Stomach smooth muscle (tissue), 2 donors: ENCODE results near the gene GPC1.

Experiments used
- H3K27ac ChIP-seq: one replicate; pipeline ENCODE4 v1.7.0; 2013; ENCODE audit warnings: mild to moderate bottlenecking, low read length, inconsistent platforms
- H3K27me3 ChIP-seq, 2 donors: one replicate each; pipeline ENCODE4 v1.7.0; 2013; ENCODE audit warnings: low read length in 2 of 2; ENCODE audit not compliant: insufficient read depth in 2 of 2, control insufficient read depth in 1 of 2
- H3K36me3 ChIP-seq, 2 donors: one replicate each; pipeline ENCODE4 v1.7.0; 2013; ENCODE audit warnings: low read length in 2 of 2; ENCODE audit not compliant: control insufficient read depth in 2 of 2, insufficient read depth in 2 of 2
- H3K4me1 ChIP-seq: one replicate; pipeline ENCODE4 v1.7.0; 2013; ENCODE audit warnings: low read length; ENCODE audit not compliant: control insufficient read depth, insufficient read depth
- H3K4me3 ChIP-seq, 2 donors: one replicate each; pipeline ENCODE4 v1.7.0; 2013; ENCODE audit warnings: low read length in 2 of 2
- H3K9ac ChIP-seq, 2 donors: one replicate each; pipeline ENCODE4 v1.7.0; 2013; ENCODE audit warnings: low read length in 2 of 2, mild to moderate bottlenecking in 1 of 2
- H3K9me3 ChIP-seq, 2 donors: one replicate each; pipeline ENCODE4 v1.7.0; 2013; ENCODE audit warnings: low read length in 2 of 2; ENCODE audit not compliant: control insufficient read depth in 2 of 2
- donor health status: healthy.
- donor health status: Pancreatic carcinoma.

The GPC1 gene

GRCh38 chr2:240427729-240428128 lies 7.7 kb upstream of the GPC1 start:
- H3K27me3 ChIP-seq: peaks cover 0 to 2% of the 10 kb centered on the region in 2 donors
- no peak overlapping the region for H3K27ac ChIP-seq
- no peak overlapping the region for H3K9ac ChIP-seq
- no peak overlapping the region for H3K4me3 ChIP-seq
- H3K36me3 ChIP-seq: no peaks in the 10 kb centered on the region
- no peaks in the 10 kb centered on the region for H3K4me1 ChIP-seq
- H3K9me3 ChIP-seq: no peaks in the 10 kb centered on the region

- no peaks in the 10 kb centered on the region for H3K36me3 ChIP-seq
- no peak overlapping the region for H3K27ac ChIP-seq
- H3K4me1 ChIP-seq: no peaks in the 10 kb centered on the region
- no peak overlapping the region for H3K9ac ChIP-seq
- H3K4me3 ChIP-seq: no peak overlapping the region
- H3K9me3 ChIP-seq: no peaks in the 10 kb centered on the region
- peaks cover 0 to 2% of the 10 kb centered on the region in 2 donors for H3K27me3 ChIP-seq
Observed at GRCh38 chr2:240428245-240428644, 7.2 kb upstream of the GPC1 start.

- no peak overlapping the region for H3K9ac ChIP-seq
- H3K27me3 ChIP-seq: peaks cover 0 to 2% of the 10 kb centered on the region in 2 donors
- H3K4me1 ChIP-seq: peaks cover 5% of the 10 kb centered on the region
- no peak overlapping the region for H3K27ac ChIP-seq
- H3K36me3 ChIP-seq: no peaks in the 10 kb centered on the region
- no peaks in the 10 kb centered on the region for H3K9me3 ChIP-seq
- H3K4me3 ChIP-seq: no peak overlapping the region
Observed at GRCh38 chr2:240429341-240429871, 6.1 kb upstream of the GPC1 start.

DNA sequence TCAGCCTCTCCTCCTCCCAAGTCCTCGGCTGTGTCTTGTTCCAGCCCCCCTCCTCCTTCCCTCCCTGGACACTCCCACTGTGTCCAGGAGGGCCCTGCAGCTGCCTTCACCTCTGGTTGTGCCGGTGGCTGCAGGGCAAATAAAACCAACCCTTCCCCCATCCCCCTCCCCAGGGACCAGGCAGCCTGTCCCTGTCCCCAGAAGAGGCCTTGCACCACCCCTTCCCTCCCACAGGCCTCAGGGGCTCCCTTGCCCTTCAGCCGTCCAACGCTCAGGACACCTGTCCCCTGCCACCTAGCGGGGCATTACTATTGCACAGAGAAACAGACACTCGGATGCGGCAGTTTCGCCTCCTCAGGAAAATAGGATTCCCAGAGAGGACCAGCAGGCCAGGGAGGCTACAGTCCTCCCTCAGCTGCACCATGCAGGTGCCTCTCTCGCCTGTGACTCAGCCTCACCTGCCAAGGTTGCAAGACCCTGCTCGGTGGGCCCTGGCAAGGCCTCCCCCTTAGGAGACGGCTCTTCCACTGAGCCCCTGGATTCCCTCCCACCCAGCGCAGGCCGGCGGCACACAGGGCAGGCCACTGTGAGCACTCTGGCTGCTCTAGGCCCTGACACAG lies 5.5 kb upstream of the GPC1 start:
- Histone ChIP-seq H3K9me3 (no peaks in the 10 kb centered on the region), H3K9ac (no peak overlapping the region), H3K36me3 (no peaks in the 10 kb centered on the region), H3K27me3 (peaks cover 0 to 2% of the 10 kb centered on the region in 2 donors), H3K4me3 (no peak overlapping the region), H3K27ac (no peak overlapping the region), H3K4me1 (peaks cover 11% of the 10 kb centered on the region)

DNA sequence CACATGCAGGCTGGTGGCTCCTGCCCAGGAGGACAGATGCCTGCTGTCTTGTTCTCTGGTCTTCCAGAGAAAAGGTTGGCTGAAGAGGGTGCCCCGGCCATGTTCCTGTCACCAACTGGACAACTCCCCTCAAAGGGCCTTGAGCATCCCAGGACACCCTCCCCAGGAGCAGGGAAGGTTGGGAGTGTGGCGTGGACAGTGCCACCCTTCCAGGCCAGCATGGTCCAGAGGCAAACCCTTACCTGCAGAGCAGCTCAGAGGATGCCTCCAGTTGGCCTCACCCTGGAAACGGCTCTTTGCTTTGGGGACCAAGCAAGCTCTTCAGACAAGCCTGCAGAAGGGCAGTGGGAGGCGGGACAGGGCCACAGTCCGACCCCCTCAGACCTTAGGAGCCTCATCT lies 4.9 kb upstream of the GPC1 start:
- peaks cover 11% of the 10 kb centered on the region for H3K4me1 ChIP-seq
- H3K27me3 ChIP-seq: peaks cover 0 to 2% of the 10 kb centered on the region in 2 donors
- H3K4me3 ChIP-seq: no peak overlapping the region
- H3K36me3 ChIP-seq: no peaks in the 10 kb centered on the region
- no peak overlapping the region for H3K9ac ChIP-seq
- no peaks in the 10 kb centered on the region for H3K9me3 ChIP-seq
- no peak overlapping the region for H3K27ac ChIP-seq

DNA sequence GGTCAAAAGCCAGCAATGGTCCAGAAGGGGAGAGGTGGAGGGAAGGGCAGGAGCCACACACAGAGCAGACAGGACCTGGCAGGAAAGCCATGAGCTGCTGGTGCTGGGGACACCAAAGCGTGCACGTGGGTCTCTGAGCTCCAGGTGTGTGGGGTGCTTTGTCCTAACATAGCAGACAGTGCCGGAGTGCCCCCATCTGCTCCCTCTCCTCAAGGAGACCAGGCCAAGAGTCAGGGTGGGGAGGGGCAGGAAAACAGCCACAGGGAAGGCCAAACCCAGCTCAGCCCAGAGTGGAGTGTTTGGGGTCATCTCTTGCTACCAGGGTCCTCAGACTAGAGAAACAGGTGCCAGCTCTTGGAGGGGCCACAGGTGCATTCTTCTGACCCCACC lies 4.2 kb upstream of the GPC1 start:
- Histone ChIP-seq H3K27me3 (peaks cover 0 to 2% of the 10 kb centered on the region in 2 donors), H3K36me3 (no peaks in the 10 kb centered on the region), H3K4me3 (no peak overlapping the region), H3K4me1 (peaks cover 12% of the 10 kb centered on the region), H3K9ac (no peak overlapping the region), H3K9me3 (no peaks in the 10 kb centered on the region), H3K27ac (no peak overlapping the region)

- Histone ChIP-seq H3K27me3 (peaks cover 0 to 2% of the 10 kb centered on the region in 2 donors), H3K4me3 (no peak overlapping the region), H3K9ac (no peak overlapping the region), H3K27ac (no peak overlapping the region), H3K9me3 (no peaks in the 10 kb centered on the region), H3K36me3 (no peaks in the 10 kb centered on the region), H3K4me1 (peaks cover 18% of the 10 kb centered on the region)
Observed at GRCh38 chr2:240431661-240432424, 3.6 kb upstream of the GPC1 start.

GRCh38 chr2:240432430-240432819 lies 3.0 kb upstream of the GPC1 start:
- no peak overlapping the region for H3K4me3 ChIP-seq
- H3K27me3 ChIP-seq: peaks cover 0 to 2% of the 10 kb centered on the region in 2 donors
- H3K4me1 ChIP-seq: peaks cover 24% of the 10 kb centered on the region
- H3K36me3 ChIP-seq: no peaks in the 10 kb centered on the region
- no peak overlapping the region for H3K9ac ChIP-seq
- H3K27ac ChIP-seq: no peak overlapping the region
- H3K9me3 ChIP-seq: no peaks in the 10 kb centered on the region

GRCh38 chr2:240432820-240433801 lies 2.4 kb upstream of the GPC1 start:
- H3K27ac ChIP-seq: no peak overlapping the region
- no peak overlapping the region for H3K4me3 ChIP-seq
- H3K27me3 ChIP-seq: peaks cover 0 to 4% of the 10 kb centered on the region in 2 donors
- H3K9ac ChIP-seq: no peak overlapping the region
- no peaks in the 10 kb centered on the region for H3K9me3 ChIP-seq
- H3K36me3 ChIP-seq: no peaks in the 10 kb centered on the region
- peaks cover 30% of the 10 kb centered on the region for H3K4me1 ChIP-seq

GRCh38 chr2:240433973-240434727 lies 1.3 kb upstream of the GPC1 start:
- Histone ChIP-seq H3K9ac (peak overlapping the region in 1 of 2 donors; percentile 35), H3K4me1 (peaks cover 39% of the 10 kb centered on the region), H3K27ac (peak overlapping the region; percentile 58), H3K27me3 (peaks cover 0 to 4% of the 10 kb centered on the region in 2 donors), H3K4me3 (peak overlapping the region; percentile 48 to 71), H3K36me3 (no peaks in the 10 kb centered on the region), H3K9me3 (no peaks in the 10 kb centered on the region)
